Left ventricle myocardium superior (tissue), 1 donor: ENCODE data around the gene ST8SIA1. TPM values are rescaled to one million over a fixed set of nuclear protein-coding genes. Genes with fewer than 3 reads are reported as not detected.

Source experiments
- ATAC-seq: fragments of 200-7000 bp; cut with Tn5 transposase; one replicate; pipeline ENCODE4 v1.9.1; 2020; ENCODE audit warnings: mild to moderate bottlenecking, moderate library complexity
- DNase-seq: peaks from one replicate; pipeline ENCODE4 v3.0.0-alpha.2; 2020
- intact Hi-C: fragments of 100-400 bp; cut with micrococcal nuclease; formaldehyde crosslinking; loops from one replicate; pipeline ENCODE4 v1.11.0; 2022
- total RNA-seq: library from RNA; stranded (reverse); fragmentation: NEBNext Ultra II Directional; extraction: Animal tissue kit (Norgen Biotek cat#: 25700); gene quantifications from one replicate; pipeline ENCODE4 v1.2.1, GENCODE V29; 2021
- donor health status: DM: no; HTN: yes; CAD: no; lungs with severe emphysema.

ST8SIA1 gene
- total RNA-seq, 1 donor from 2014 or later = 2.6 TPM

- DNase-seq (no peak), ATAC-seq (peak; percentile 52)
- intact Hi-C loops = no loop called here
Measured at GRCh38 chr12:22287776-22288621, 46.5 kb downstream of the ST8SIA1 start.

GRCh38 chr12:22287101-22287500, 47.4 kb downstream of the ST8SIA1 start:
- intact Hi-C loops = no loop called here
- no peak for DNase-seq
- no peak for ATAC-seq

GRCh38 chr12:22286569-22286968, 47.9 kb downstream of the ST8SIA1 start:
- no peak for DNase-seq
- peak; percentile 36 for ATAC-seq
- intact Hi-C loops = no loop called here

GRCh38 chr12:22285846-22286245, 48.7 kb downstream of the ST8SIA1 start:
- intact Hi-C loops = no loop called here
- DNase-seq (no peak), ATAC-seq (no peak)

GRCh38 chr12:22284871-22285270, 49.6 kb downstream of the ST8SIA1 start:
- ATAC-seq (no peak), DNase-seq (no peak)
- intact Hi-C loops = no loop called here

- DNase-seq (no peak), ATAC-seq (no peak)
- intact Hi-C loops = no loop called here
Measured at GRCh38 chr12:22283508-22283907, 51.0 kb downstream of the ST8SIA1 start.

- DNase-seq (no peak), ATAC-seq (peak; percentile 78)
- intact Hi-C loops = no loop called here
Measured at GRCh38 chr12:22283006-22283506, 51.5 kb downstream of the ST8SIA1 start.

- intact Hi-C loops = no loop called here
- DNase-seq (no peak), ATAC-seq (peak; percentile 76)
Measured at GRCh38 chr12:22282283-22282682, 52.2 kb downstream of the ST8SIA1 start.

- ATAC-seq (no peak), DNase-seq (no peak)
- intact Hi-C loops = no loop called here
Measured at GRCh38 chr12:22276867-22277266, 57.6 kb downstream of the ST8SIA1 start.

- ATAC-seq (no peak), DNase-seq (peak; percentile 29)
- intact Hi-C loops = no loop called here
Measured at GRCh38 chr12:22276313-22276712, 58.2 kb downstream of the ST8SIA1 start.

- DNase-seq (peak; percentile 89), ATAC-seq (peak; percentile 98)
- intact Hi-C loops = no loop called here
Measured at GRCh38 chr12:22275843-22276242, 58.7 kb downstream of the ST8SIA1 start.

- intact Hi-C loops = no loop called here
- no peak for DNase-seq
- no peak for ATAC-seq
Measured at GRCh38 chr12:22272335-22273151, 62.0 kb downstream of the ST8SIA1 start.

GRCh38 chr12:22271023-22271422, 63.5 kb downstream of the ST8SIA1 start:
- DNase-seq (no peak), ATAC-seq (no peak)
- intact Hi-C loops = no loop called here

GRCh38 chr12:22268973-22269372, 65.5 kb downstream of the ST8SIA1 start:
- peak; percentile 38 for ATAC-seq
- intact Hi-C loops = no loop called here

GRCh38 chr12:22268406-22268805, 66.1 kb downstream of the ST8SIA1 start:
- intact Hi-C loops = no loop called here
- DNase-seq = no peak
- no peak for ATAC-seq

More at GRCh38 chr12:22268973-22269372, 65.5 kb downstream of the ST8SIA1 start:
- no peak for DNase-seq

GRCh38 chr12:22266101-22266500, 68.4 kb downstream of the ST8SIA1 start:
- no peak for ATAC-seq

GRCh38 chr12:22264380-22264779, 70.1 kb downstream of the ST8SIA1 start:
- DNase-seq (no peak), ATAC-seq (no peak)
- intact Hi-C loops = no loop called here

More at GRCh38 chr12:22266101-22266500, 68.4 kb downstream of the ST8SIA1 start:
- DNase-seq = no peak
- intact Hi-C loops = no loop called here

- no peak for ATAC-seq
Measured at GRCh38 chr12:22262309-22262708, 72.2 kb downstream of the ST8SIA1 start.

GRCh38 chr12:22257100-22257499, 77.4 kb downstream of the ST8SIA1 start:
- intact Hi-C loops = no loop called here
- no peak for ATAC-seq
- DNase-seq = no peak

More at GRCh38 chr12:22262309-22262708, 72.2 kb downstream of the ST8SIA1 start:
- intact Hi-C loops = no loop called here
- no peak for DNase-seq

- DNase-seq = no peak
- intact Hi-C loops = no loop called here
- peak; percentile 44 for ATAC-seq
Measured at GRCh38 chr12:22256605-22257004, 77.9 kb downstream of the ST8SIA1 start.
